T-helper 1 cell treated with Interleukin-12 subunit alpha and Interleukin-12 subunit beta and Interleukin-4 antibody, amounts not matched to agents 30 μg/mL and 1 μg/mL, for 36 hours (primary cell): ENCODE measurements around the gene ZFR.
"Not testable (repeated sequence)": the region's sequence is repeated elsewhere in the genome, so short reads cannot be mapped to it uniquely, and the experiment has no call there.

Source experiments
- H3K27ac Mint-ChIP-seq: one replicate; pipeline ENCODE4 v1.8.0; 2021; ENCODE audit warnings: mild to moderate bottlenecking, mixed read lengths
- H3K27me3 Mint-ChIP-seq: one replicate; pipeline ENCODE4 v1.8.0; 2021; ENCODE audit warnings: low read depth, mixed read lengths
- H3K36me3 Mint-ChIP-seq: one replicate; pipeline ENCODE4 v1.8.0; 2021; ENCODE audit warnings: low read depth, mixed read lengths
- H3K4me1 Mint-ChIP-seq: one replicate; pipeline ENCODE4 v1.8.0; 2021; ENCODE audit warnings: low read depth, mixed read lengths
- H3K4me3 Mint-ChIP-seq: one replicate; pipeline ENCODE4 v1.8.0; 2021; ENCODE audit warnings: mild to moderate bottlenecking, moderate library complexity, mixed read lengths
- H3K9me3 Mint-ChIP-seq: one replicate; pipeline ENCODE4 v1.8.0; 2021; ENCODE audit warnings: mixed read lengths

Gene ZFR

GRCh38 chr5:32406650-32407049, 37.9 kb downstream of the ZFR start:
- Mint-ChIP-seq H3K4me3 (no peak overlapping the region), H3K4me1 (peaks cover 3% of the 10 kb centered on the region), H3K36me3 (peaks cover 29% of the 10 kb centered on the region), H3K9me3 (no peaks in the 10 kb centered on the region), H3K27me3 (no peaks in the 10 kb centered on the region), H3K27ac (no peak overlapping the region)

DNA sequence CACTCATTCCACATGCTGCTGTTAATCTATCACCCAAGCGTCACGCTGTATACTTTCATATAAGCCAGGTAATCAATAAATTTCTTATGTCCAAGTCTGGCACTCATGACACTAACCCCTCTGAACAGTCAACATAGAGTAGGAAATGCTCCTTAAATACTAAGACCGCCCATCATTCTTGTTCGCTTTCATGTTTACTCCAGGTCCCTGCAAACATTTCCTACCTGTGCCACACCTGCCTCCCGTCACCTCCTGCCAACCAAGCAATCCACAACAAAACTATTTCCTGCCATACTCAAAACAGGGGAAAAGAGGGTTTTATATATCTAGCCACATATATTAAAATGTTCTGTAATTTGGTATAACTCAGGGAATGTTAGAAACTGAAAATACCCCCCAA, 39.0 kb downstream of the ZFR start:
- no peaks in the 10 kb centered on the region for H3K27me3 Mint-ChIP-seq
- no peak overlapping the region for H3K4me3 Mint-ChIP-seq
- H3K36me3 Mint-ChIP-seq: peaks cover 36% of the 10 kb centered on the region
- H3K27ac Mint-ChIP-seq: no peak overlapping the region
- no peaks in the 10 kb centered on the region for H3K9me3 Mint-ChIP-seq
- peaks cover 6% of the 10 kb centered on the region for H3K4me1 Mint-ChIP-seq

DNA sequence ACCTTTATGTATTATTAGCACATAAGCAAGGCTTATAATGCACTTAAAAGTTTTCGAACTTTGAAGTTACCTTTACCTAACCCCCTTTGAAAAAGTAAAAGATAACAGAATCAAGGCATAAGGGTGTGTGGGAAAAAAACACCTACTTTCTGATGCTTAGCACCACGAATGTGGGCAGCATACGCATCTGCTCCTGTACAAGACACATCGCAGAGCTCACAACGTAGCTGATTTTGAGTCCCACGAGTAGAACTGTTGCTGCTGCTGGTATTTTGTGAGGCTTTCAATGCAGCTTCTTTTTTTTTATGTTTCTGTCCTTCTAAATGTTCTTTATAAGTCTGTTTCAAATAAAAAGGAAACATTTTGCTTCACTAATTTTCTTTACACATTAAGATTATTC, 40.8 kb downstream of the ZFR start:
- no peak overlapping the region for H3K4me3 Mint-ChIP-seq
- H3K9me3 Mint-ChIP-seq: no peaks in the 10 kb centered on the region
- H3K27me3 Mint-ChIP-seq: no peaks in the 10 kb centered on the region
- H3K4me1 Mint-ChIP-seq: peaks cover 6% of the 10 kb centered on the region
- H3K27ac Mint-ChIP-seq: no peak overlapping the region
- peaks cover 44% of the 10 kb centered on the region for H3K36me3 Mint-ChIP-seq

DNA sequence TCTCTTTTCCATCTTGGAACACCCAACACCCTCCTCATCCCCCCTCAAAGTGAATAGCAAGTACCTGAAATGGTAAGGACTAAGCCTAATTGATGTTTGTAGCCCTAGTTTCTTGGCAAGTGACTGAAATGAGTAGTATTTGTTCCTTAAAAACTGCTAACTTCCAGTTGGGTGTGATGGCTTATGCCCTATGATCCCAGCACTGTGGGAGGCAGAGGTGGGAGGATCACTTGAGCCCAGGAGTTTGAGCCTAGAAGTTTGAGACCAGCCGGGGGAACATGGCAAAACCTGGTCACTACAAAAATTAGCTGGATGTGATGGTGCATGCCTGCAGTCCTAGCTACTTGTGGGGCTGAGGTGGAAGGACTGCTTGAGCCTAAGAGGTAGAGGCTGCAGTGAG, 44.1 kb downstream of the ZFR start:
- peaks cover 3% of the 10 kb centered on the region for H3K4me1 Mint-ChIP-seq
- no peaks in the 10 kb centered on the region for H3K9me3 Mint-ChIP-seq
- no peak overlapping the region for H3K27ac Mint-ChIP-seq
- H3K4me3 Mint-ChIP-seq: no peak overlapping the region
- H3K36me3 Mint-ChIP-seq: peaks cover 40% of the 10 kb centered on the region
- H3K27me3 Mint-ChIP-seq: no peaks in the 10 kb centered on the region

- not testable (repeated sequence) for H3K4me1 Mint-ChIP-seq, H3K4me3 Mint-ChIP-seq, H3K27me3 Mint-ChIP-seq, H3K27ac Mint-ChIP-seq, H3K9me3 Mint-ChIP-seq
- H3K36me3 Mint-ChIP-seq: peaks cover 41% of the 10 kb centered on the region
These were observed 45.8 kb downstream of the ZFR start for GRCh38 chr5:32398754-32399153.

GRCh38 chr5:32394981-32395380, 49.6 kb downstream of the ZFR start:
- H3K9me3 Mint-ChIP-seq: no peaks in the 10 kb centered on the region
- H3K36me3 Mint-ChIP-seq: peaks cover 29% of the 10 kb centered on the region
- H3K27ac Mint-ChIP-seq: no peak overlapping the region
- no peak overlapping the region for H3K4me3 Mint-ChIP-seq
- no peaks in the 10 kb centered on the region for H3K27me3 Mint-ChIP-seq
- no peaks in the 10 kb centered on the region for H3K4me1 Mint-ChIP-seq

DNA sequence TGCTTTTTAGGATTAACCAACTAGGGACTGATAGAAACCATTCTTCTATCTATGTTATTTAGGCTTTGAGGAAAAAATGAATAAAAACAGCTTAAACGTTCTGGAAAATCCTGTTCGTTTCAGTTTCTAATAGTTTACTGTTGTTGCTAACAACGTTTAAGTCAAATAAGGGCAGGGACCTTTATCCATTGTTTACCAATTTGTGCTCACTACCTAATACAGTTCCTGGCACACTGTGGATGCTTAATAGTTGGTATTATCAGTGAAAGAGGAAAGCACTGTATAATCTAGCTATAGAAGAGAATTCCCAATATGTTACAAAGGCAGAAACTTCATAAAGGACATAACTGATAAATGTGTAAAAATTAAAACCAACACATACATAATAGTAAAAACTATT, 52.5 kb downstream of the ZFR start:
- Mint-ChIP-seq H3K27me3 (no peaks in the 10 kb centered on the region), H3K9me3 (no peaks in the 10 kb centered on the region), H3K27ac (no peak overlapping the region), H3K4me3 (no peak overlapping the region), H3K36me3 (peaks cover 36% of the 10 kb centered on the region), H3K4me1 (peaks cover 6% of the 10 kb centered on the region)

DNA sequence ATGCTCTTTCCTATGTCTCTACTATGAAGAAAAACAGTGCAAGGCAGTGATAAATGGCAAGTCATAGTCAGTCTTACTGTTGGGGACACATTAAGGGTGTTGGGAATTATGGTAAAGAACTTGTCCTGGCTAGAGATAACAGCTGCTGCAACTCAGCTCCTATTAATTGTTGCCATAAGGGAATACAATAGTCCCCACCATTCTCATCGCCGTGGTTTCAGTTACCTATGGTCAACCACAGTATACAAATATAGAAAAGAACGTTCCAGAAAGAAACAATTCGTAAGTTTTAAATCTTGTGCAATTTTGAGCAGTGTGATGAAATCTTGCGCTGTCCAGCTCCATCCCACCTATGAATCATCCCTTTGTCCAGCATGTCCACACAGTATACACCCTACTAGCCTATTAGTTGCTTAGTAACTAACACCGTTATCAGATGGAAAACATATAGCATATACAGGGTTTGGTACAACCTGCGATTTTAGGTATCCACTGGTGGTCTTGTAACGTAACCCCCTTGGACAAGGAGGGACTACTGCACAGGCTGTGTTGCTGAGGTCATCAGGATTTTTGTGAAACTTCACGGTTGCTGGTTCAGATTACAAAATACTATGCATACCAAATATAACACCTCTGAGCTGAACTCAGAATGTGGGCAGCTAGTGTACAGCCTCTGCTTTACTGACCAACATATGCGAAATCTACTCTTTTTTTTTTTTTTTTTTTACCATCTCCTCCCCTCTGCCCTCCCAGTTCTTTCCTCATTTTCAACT, 53.5 kb downstream of the ZFR start:
- Mint-ChIP-seq H3K36me3 (peaks cover 35% of the 10 kb centered on the region), H3K27me3 (no peaks in the 10 kb centered on the region), H3K9me3 (no peaks in the 10 kb centered on the region), H3K27ac (no peak overlapping the region), H3K4me3 (no peak overlapping the region), H3K4me1 (peaks cover 6% of the 10 kb centered on the region)

DNA sequence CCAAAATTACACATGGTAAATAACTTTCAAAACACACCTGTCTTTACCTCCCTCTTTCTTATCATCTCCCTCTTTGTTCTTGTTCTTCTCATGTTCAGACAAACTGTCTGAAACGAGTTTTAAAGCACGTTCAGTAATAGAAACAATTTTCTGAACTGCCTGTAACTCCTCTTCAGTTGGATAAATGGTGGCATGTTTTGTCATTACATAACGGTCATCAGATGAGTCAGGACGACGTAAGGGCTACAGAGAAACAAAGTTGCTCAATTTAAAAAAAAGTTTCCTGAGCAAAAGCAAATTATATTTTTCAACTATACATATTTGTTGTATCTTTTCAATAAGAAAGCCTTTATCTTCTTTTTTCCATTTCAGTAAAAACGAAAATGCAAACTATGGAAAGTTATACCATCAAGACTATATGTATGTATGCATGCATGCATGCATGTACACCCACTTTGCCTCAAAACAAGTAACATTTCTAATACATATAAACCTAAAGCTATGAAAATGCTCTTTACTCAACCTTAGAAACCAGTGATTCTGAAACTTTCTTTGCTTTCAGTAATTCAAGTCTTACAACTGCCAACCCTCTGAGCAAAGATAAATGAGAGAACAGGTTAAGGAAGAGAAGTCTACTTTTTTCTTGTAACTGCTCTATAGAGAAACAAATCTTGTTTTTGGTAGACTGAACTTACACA, 56.0 kb downstream of the ZFR start:
- Mint-ChIP-seq H3K27me3 (no peaks in the 10 kb centered on the region), H3K4me1 (peaks cover 9% of the 10 kb centered on the region), H3K36me3 (peaks cover 43% of the 10 kb centered on the region), H3K27ac (peak overlapping the region; percentile 89), H3K9me3 (no peaks in the 10 kb centered on the region), H3K4me3 (peak overlapping the region; percentile 60)

DNA sequence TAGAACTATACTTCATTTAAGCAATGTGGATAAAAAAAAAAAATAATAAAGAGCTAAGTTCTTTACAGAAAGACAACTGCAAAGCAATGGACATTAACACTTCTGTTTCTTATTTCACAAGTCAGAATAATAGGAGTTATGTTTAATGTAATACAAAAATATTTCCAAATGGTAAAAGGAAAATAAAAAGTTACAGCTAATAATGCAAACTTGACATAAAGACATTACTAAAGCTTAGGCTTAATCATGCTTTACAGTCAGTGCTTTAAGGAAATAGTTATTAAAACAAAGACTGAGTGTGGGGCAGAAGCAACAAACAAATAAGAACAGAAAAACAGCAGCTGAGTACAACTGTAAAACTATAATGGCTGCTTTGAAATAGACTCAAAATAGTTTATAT, 56.7 kb downstream of the ZFR start:
- H3K4me3 Mint-ChIP-seq: no peak overlapping the region
- H3K9me3 Mint-ChIP-seq: no peaks in the 10 kb centered on the region
- H3K36me3 Mint-ChIP-seq: peaks cover 44% of the 10 kb centered on the region
- peaks cover 9% of the 10 kb centered on the region for H3K4me1 Mint-ChIP-seq
- H3K27ac Mint-ChIP-seq: no peak overlapping the region
- no peaks in the 10 kb centered on the region for H3K27me3 Mint-ChIP-seq

GRCh38 chr5:32387211-32387610, 57.3 kb downstream of the ZFR start:
- Mint-ChIP-seq H3K4me1 (peaks cover 9% of the 10 kb centered on the region), H3K9me3 (no peaks in the 10 kb centered on the region), H3K27ac (no peak overlapping the region), H3K4me3 (no peak overlapping the region), H3K27me3 (no peaks in the 10 kb centered on the region), H3K36me3 (peaks cover 45% of the 10 kb centered on the region)

DNA sequence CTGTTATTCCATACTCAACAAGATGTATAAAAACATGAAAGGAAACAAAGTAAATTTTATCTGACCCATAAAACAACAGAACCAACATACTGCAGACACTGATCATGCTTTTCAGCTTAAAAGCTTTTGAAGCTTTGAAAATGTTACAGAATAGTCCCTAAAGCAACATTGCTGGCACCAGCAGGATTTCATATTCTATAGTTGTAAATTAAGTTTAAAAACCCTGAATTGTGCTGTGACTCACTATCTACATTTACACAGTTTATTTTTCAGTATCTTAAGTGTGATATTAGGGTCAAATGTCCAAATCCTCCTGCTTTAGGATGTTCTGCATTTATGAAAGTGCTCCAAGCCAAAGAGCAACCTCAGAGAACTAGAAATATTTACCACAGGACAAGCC, 59.9 kb downstream of the ZFR start:
- Mint-ChIP-seq H3K4me1 (peaks cover 9% of the 10 kb centered on the region), H3K27ac (no peak overlapping the region), H3K36me3 (peaks cover 40% of the 10 kb centered on the region), H3K4me3 (no peak overlapping the region), H3K27me3 (no peaks in the 10 kb centered on the region), H3K9me3 (no peaks in the 10 kb centered on the region)

GRCh38 chr5:32383586-32383985, 61.0 kb downstream of the ZFR start:
- no peaks in the 10 kb centered on the region for H3K27me3 Mint-ChIP-seq
- no peaks in the 10 kb centered on the region for H3K9me3 Mint-ChIP-seq
- peaks cover 36% of the 10 kb centered on the region for H3K36me3 Mint-ChIP-seq
- H3K27ac Mint-ChIP-seq: no peak overlapping the region
- no peak overlapping the region for H3K4me3 Mint-ChIP-seq
- peaks cover 5% of the 10 kb centered on the region for H3K4me1 Mint-ChIP-seq

DNA sequence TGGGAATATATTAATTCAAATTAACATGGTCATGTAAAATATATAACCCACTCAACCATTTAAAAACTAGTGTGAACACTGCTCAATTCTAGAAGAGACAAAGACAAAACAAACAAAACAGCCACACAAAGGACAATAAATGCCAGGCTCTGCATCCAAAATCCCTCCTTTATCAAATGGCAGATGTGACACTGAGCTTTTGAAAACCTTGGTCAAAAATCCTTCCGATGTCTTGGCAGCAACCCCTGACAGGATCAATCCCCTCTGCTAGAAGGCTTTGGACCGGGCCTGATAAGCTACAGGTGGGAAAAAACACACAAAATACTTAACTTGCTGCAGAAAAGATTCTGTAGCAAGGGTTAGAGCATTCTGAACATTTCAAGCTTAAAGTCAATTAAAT, 61.5 kb downstream of the ZFR start:
- Mint-ChIP-seq H3K36me3 (peaks cover 33% of the 10 kb centered on the region), H3K9me3 (no peaks in the 10 kb centered on the region), H3K27ac (no peak overlapping the region), H3K27me3 (no peaks in the 10 kb centered on the region), H3K4me1 (peaks cover 3% of the 10 kb centered on the region), H3K4me3 (no peak overlapping the region)

DNA sequence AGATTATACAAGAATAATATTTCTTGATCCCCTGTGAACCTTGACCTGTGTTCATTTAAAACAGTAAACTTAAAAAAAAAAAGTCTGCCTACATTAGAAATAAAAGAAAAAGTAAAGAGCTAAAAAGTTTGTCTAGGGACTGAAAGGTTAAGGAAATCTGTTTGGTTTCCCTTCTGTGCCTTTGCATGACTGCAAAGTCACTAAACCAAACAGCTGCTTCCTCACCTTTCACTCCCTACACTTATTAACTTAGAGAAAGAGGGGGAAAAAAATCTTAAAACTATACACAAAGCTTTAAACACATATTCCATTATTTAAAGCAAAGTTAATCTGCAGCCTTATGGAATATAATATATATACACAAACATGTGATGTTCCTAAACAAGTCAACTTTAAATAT, 65.1 kb downstream of the ZFR start:
- H3K27ac Mint-ChIP-seq: no peak overlapping the region
- peaks cover 2% of the 10 kb centered on the region for H3K4me1 Mint-ChIP-seq
- H3K27me3 Mint-ChIP-seq: no peaks in the 10 kb centered on the region
- no peak overlapping the region for H3K4me3 Mint-ChIP-seq
- no peaks in the 10 kb centered on the region for H3K9me3 Mint-ChIP-seq
- H3K36me3 Mint-ChIP-seq: peaks cover 29% of the 10 kb centered on the region
